ENCODE measurements around the gene SHISA8. TPM values are rescaled to one million over a fixed set of nuclear protein-coding genes. Genes with fewer than 3 reads are reported as not detected.

Gene SHISA8
- total RNA-seq, 1 donor from 2014 or later, result not detected

DNA sequence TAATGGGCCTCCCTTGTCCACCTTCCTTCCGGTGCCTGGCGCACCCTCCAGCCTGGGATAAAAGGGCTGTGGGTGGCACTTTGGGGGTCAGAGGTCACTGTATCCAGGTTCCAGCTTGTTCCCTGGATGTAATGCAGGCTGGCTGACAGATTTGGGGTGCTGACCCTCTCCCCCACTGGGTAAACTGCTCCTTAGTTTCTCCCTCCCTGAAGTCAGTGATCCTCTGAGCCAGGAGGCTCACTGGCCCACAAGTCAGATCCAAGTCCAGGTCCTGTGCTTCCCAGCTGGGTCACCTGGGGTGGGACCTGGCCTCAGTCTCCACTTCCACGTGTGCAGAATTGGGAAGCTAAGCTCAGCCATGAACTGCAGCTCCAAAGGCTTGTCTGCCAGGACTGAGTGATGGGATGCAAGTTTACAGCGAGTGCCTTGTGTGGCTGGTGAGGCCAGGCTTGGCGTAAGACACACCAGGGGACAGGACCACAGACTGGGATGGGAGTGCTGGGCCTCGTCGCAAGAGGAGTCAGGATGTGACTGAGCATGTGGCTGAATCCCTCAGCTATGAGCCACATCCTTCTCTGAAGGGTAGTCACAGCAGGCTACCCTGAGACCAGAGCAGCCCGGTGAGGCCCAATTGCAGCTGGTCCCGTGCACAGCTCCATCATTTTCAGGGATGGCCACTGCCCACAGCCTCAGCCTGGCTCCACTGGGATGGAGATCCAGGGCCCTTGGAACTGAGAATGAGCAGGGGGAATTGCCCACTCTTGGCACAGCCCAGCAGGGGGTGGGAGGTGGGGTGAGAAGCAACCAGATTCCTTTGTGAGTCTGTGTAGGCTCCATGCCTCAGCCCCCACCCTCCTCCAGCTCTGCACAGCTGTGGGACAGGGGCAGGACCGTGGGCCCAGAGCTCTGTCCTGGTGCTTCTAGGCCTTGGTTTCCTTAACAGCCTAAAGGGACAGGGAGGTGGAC, 7.2 kb downstream of the SHISA8 start:
- Histone ChIP-seq H3K36me3 (no peaks in the 10 kb centered on the region), H2AFZ (replicated peaks) (no peak overlapping the region), H3K9me3 (ENCODE audit: low read depth) (no peaks in the 10 kb centered on the region), H3K4me2 (no peak overlapping the region), H3K9ac (no peak overlapping the region), H3K4me3 (no peak overlapping the region), H3K27ac (no peak overlapping the region), H3K4me1 (peaks cover 13% of the 10 kb centered on the region), H3K27me3 (peaks cover 52% of the 10 kb centered on the region), H3K79me2 (ENCODE audit: low read depth) (no peaks in the 10 kb centered on the region), H3F3A (ENCODE audit: low read depth) (peaks cover 28% of the 10 kb centered on the region), H4K20me1 (ENCODE audit: low read depth) (peaks cover 83% of the 10 kb centered on the region)
- peaks cover 4% of the 10 kb centered on the region for H3K9me3 Mint-ChIP-seq
- peak; percentile 19 for DNase-seq (ENCODE audit: low spot score)
- peaks cover 5% of the 10 kb centered on the region for H3K4me1 Mint-ChIP-seq
- no peak overlapping the region for H3K27ac Mint-ChIP-seq
- no peak overlapping the region for H3K4me3 Mint-ChIP-seq
- TF ChIP-seq EZH2 (IDR thresholded peaks at IDR 0.05) (no peak), EZH2phosphoT487 (IDR thresholded peaks at IDR 0.05) (no peak)
- TF ChIP-seq, protein P1, sequence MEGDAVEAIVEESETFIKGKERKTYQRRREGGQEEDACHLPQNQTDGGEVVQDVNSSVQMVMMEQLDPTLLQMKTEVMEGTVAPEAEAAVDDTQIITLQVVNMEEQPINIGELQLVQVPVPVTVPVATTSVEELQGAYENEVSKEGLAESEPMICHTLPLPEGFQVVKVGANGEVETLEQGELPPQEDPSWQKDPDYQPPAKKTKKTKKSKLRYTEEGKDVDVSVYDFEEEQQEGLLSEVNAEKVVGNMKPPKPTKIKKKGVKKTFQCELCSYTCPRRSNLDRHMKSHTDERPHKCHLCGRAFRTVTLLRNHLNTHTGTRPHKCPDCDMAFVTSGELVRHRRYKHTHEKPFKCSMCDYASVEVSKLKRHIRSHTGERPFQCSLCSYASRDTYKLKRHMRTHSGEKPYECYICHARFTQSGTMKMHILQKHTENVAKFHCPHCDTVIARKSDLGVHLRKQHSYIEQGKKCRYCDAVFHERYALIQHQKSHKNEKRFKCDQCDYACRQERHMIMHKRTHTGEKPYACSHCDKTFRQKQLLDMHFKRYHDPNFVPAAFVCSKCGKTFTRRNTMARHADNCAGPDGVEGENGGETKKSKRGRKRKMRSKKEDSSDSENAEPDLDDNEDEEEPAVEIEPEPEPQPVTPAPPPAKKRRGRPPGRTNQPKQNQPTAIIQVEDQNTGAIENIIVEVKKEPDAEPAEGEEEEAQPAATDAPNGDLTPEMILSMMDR (IDR thresholded peaks at IDR 0.05), result no peak
- H3K36me3 Mint-ChIP-seq, result peaks cover 12% of the 10 kb centered on the region
- H3K27me3 Mint-ChIP-seq (ENCODE audit: insufficient read depth, low read depth), result peaks cover 35% of the 10 kb centered on the region

DNA sequence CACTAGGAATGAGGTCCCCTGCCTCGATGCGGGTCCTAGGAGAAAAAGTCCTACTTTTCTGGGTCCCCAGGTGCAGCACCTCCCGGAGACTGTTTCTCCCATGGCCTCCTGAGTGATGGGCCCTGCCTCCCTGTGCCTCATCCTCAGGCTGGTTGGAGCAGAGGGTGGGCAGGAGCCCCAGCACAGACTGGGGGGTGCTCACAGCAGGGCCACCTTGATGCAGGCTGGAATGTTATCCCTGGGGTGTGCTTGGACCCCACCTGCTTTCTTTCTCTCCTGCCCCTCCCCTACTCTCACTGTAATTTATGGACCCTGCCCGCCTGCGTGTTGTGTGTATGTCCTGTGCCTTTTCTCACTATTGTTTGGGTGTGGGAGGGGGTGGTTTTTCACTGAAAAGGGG, 8.1 kb downstream of the SHISA8 start:
- no peaks in the 10 kb centered on the region for H3K79me2 ChIP-seq (ENCODE audit: low read depth)
- no peak overlapping the region for H3K9ac ChIP-seq
- Mint-ChIP-seq H3K27ac (no peak overlapping the region), H3K36me3 (peaks cover 12% of the 10 kb centered on the region), H3K9me3 (peaks cover 4% of the 10 kb centered on the region), H3K4me1 (peaks cover 5% of the 10 kb centered on the region), H3K27me3 (ENCODE audit: insufficient read depth, low read depth) (peaks cover 26% of the 10 kb centered on the region), H3K4me3 (no peak overlapping the region)
- no peak for TF ChIP-seq EZH2 (IDR thresholded peaks at IDR 0.05)
- H3K9me3 ChIP-seq (ENCODE audit: low read depth), result no peaks in the 10 kb centered on the region
- H3K27ac ChIP-seq, result no peak overlapping the region
- H3F3A ChIP-seq (ENCODE audit: low read depth), result peaks cover 28% of the 10 kb centered on the region
- DNase-seq (ENCODE audit: low spot score), result no peak
- H3K4me2 ChIP-seq, result no peak overlapping the region
- H3K36me3 ChIP-seq, result no peaks in the 10 kb centered on the region
- peaks cover 43% of the 10 kb centered on the region for H3K27me3 ChIP-seq
- peaks cover 77% of the 10 kb centered on the region for H4K20me1 ChIP-seq (ENCODE audit: low read depth)
- H3K4me3 ChIP-seq, result no peak overlapping the region
- H2AFZ ChIP-seq (replicated peaks), result no peak overlapping the region
- peaks cover 13% of the 10 kb centered on the region for H3K4me1 ChIP-seq

DNA sequence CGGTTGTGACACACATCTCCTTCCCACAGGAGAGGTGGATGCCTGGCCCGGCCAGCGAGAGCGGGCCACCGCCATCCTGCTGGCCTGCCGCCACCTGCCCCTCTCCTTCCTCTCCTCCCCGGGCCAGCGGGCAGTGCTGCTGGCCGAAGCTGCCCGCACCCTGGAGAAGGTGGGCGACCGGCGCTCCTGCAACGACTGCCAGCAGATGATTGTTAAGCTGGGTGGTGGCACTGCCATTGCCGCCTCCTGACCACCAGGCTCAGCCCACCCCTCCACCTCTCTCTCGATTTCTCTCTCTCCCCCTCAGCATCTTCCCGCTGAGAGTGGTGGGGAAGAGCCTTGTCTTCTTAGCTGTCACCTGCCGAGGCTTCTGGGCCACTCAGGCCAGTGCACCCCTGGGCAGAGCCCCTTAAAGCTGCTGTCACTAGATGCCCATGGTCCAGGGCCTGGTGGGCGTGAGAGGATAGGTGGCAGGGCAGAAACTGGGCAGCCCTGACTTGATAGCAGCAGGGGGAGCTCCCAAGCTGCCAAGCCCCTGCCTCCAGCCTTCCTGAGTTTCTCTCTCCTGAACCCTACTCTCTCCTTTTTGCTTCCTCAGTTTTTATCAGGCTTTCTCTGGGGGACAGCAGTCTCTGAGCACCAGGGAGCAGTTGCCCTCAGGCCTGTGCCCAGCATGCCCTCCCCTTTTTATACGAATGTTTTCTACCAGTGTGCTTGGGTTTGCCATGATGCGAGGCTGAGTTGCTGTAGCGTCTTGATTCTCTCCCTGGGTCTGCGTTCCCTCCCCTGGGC, 9.3 kb downstream of the SHISA8 start:
- Mint-ChIP-seq H3K4me1 (peaks cover 3% of the 10 kb centered on the region), H3K4me3 (peak overlapping the region; percentile 53), H3K9me3 (no peaks in the 10 kb centered on the region), H3K36me3 (peaks cover 15% of the 10 kb centered on the region), H3K27ac (no peak overlapping the region), H3K27me3 (ENCODE audit: insufficient read depth, low read depth) (peaks cover 24% of the 10 kb centered on the region)
- TF ChIP-seq, protein P1 (IDR thresholded peaks at IDR 0.05), result no peak
- TF ChIP-seq EZH2 (IDR thresholded peaks at IDR 0.05), result no peak
- no peak for TF ChIP-seq EZH2phosphoT487 (IDR thresholded peaks at IDR 0.05)
- no peaks in the 10 kb centered on the region for H3K36me3 ChIP-seq
- H3K9me3 ChIP-seq (ENCODE audit: low read depth), result no peaks in the 10 kb centered on the region
- H3K4me1 ChIP-seq, result peaks cover 7% of the 10 kb centered on the region
- H3F3A ChIP-seq (ENCODE audit: low read depth), result peaks cover 28% of the 10 kb centered on the region
- H4K20me1 ChIP-seq (ENCODE audit: low read depth), result peaks cover 69% of the 10 kb centered on the region
- H3K27me3 ChIP-seq, result peaks cover 31% of the 10 kb centered on the region
- no peak overlapping the region for H3K9ac ChIP-seq
- H3K4me2 ChIP-seq, result no peak overlapping the region
- H3K27ac ChIP-seq, result no peak overlapping the region
- no peak overlapping the region for H3K4me3 ChIP-seq
- no peaks in the 10 kb centered on the region for H3K79me2 ChIP-seq (ENCODE audit: low read depth)
- no peak for DNase-seq (ENCODE audit: low spot score)
- H2AFZ ChIP-seq (replicated peaks), result no peak overlapping the region
